Parathyroid adenoma (tissue), 2 donors: ENCODE results near the gene CLIC4.
"Not testable (repeated sequence)": the region's sequence is repeated elsewhere in the genome, so short reads cannot be mapped to it uniquely, and the experiment has no call there.

ENCODE experiments used
- H2AFZ ChIP-seq: fragments of 300-600 bp; sonication (generic); one replicate; pipeline ENCODE4 v1.7.0; 2017; ENCODE audit warnings: antibody characterized with exemption, mild to moderate bottlenecking
- H3K27ac ChIP-seq: fragments of 300-600 bp; sonication (generic); one replicate; pipeline ENCODE4 v1.7.0; 2017
- H3K27me3 ChIP-seq: fragments of 300-600 bp; sonication (generic); one replicate; pipeline ENCODE4 v1.7.0; 2017; ENCODE audit warnings: low read length; ENCODE audit not compliant: control insufficient read depth, insufficient read depth
- H3K36me3 ChIP-seq: fragments of 300-600 bp; sonication (generic); one replicate; pipeline ENCODE4 v1.7.0; 2017; ENCODE audit warnings: low read length; ENCODE audit not compliant: control insufficient read depth, insufficient read depth
- H3K4me1 ChIP-seq: fragments of 300-600 bp; sonication (generic); one replicate; pipeline ENCODE4 v1.7.0; 2017; ENCODE audit warnings: control low read depth
- H3K4me2 ChIP-seq: fragments of 300-600 bp; sonication (generic); one replicate; pipeline ENCODE4 v1.7.0; 2017; ENCODE audit warnings: low read length
- H3K4me3 ChIP-seq: fragments of 300-600 bp; sonication (generic); one replicate; pipeline ENCODE4 v1.7.0; 2017; ENCODE audit warnings: low read depth, low read length
- H3K79me2 ChIP-seq: fragments of 300-600 bp; sonication (generic); one replicate; pipeline ENCODE4 v1.7.0; 2017; ENCODE audit warnings: control low read depth
- H3K9ac ChIP-seq: fragments of 300-600 bp; sonication (generic); one replicate; pipeline ENCODE4 v1.7.0; 2017; ENCODE audit warnings: mild to moderate bottlenecking
- H3K9me3 ChIP-seq: fragments of 300-600 bp; sonication (generic); one replicate; pipeline ENCODE4 v1.7.0; 2017; ENCODE audit warnings: low read length; ENCODE audit not compliant: control insufficient read depth
- CTCF ChIP-seq: fragments of 300-600 bp; sonication (generic); IDR thresholded peaks from one replicate; pipeline ENCODE4 v1.7.0; 2017; ENCODE audit warnings: antibody characterized with exemption, mild to moderate bottlenecking
- donor health status: primary hyperparathyroidism.

CLIC4 gene

DNA sequence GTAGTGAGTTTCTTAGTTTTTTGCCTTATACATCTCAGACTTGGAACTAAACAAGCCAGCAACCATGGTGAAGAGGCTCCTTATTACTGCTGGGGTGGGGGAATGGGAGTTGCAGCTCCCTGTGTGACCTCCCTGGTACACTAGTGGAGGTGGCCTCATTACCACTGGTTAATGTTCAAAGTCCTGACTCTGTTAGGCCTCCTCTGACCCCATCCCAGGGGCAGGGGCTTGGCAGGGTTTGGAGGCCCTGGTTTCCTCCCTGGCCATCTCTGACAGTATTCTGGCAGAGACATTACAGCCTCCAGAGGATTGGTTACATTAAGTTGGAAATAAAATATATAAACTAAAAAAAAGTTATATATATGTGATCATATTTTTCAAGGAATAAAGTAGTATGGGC lies 45.2 kb downstream of the CLIC4 start:
- no peaks in the 10 kb centered on the region for H3K9me3 ChIP-seq
- H3K4me2 ChIP-seq, result no peak overlapping the region
- no peaks in the 10 kb centered on the region for H3K27me3 ChIP-seq
- no peaks in the 10 kb centered on the region for H3K79me2 ChIP-seq
- H3K9ac ChIP-seq, result no peak overlapping the region
- no peak overlapping the region for H2AFZ ChIP-seq
- H3K36me3 ChIP-seq, result no peaks in the 10 kb centered on the region
- H3K4me1 ChIP-seq, result no peaks in the 10 kb centered on the region
- TF ChIP-seq CTCF, result no peak
- no peak overlapping the region for H3K27ac ChIP-seq
- H3K4me3 ChIP-seq, result no peak overlapping the region

DNA sequence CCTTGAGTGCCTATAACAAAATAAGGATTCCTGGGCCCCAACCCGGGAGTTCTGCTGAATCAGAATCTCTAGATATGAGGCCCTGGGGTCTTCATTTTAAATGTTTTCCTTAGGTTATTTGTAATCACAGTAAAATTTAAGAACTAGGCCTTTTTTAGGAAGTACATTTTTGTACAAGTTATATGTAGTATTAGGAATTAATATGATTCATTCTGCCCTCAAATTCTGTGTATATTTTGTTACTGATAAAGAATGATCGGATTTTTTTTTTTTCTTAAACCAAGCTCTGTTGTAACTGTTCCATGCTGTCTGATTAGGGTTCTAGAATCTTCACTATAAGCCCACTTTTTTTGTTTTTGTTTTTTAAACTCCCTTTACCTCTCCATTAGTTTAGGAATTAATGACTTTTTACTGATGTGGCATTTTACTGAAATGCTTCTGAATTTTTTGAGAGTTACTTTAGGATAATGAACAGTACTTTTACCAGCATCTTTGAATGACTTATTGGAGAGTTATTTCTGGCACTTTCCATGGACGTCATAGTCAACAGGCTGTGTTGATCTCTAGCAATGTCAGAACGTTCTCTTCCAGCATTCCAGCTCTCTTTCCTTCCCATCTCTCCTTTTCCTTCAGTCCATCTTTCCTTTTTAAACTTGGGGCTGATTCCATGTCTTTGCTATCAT lies 48.3 kb downstream of the CLIC4 start:
- Histone ChIP-seq H3K36me3 (no peaks in the 10 kb centered on the region), H3K4me1 (no peaks in the 10 kb centered on the region), H3K4me3 (no peak overlapping the region), H3K9me3 (no peaks in the 10 kb centered on the region), H3K27me3 (no peaks in the 10 kb centered on the region), H3K9ac (no peak overlapping the region), H3K27ac (no peak overlapping the region), H3K79me2 (no peaks in the 10 kb centered on the region), H3K4me2 (no peak overlapping the region), H2AFZ (no peak overlapping the region)
- TF ChIP-seq CTCF, result no peak

- H2AFZ ChIP-seq, H3K27me3 ChIP-seq, H3K27ac ChIP-seq, H3K79me2 ChIP-seq, H3K9ac ChIP-seq, H3K4me3 ChIP-seq, H3K9me3 ChIP-seq, H3K4me2 ChIP-seq, H3K4me1 ChIP-seq, H3K36me3 ChIP-seq: not testable (repeated sequence)
These were observed 48.9 kb downstream of the CLIC4 start for GRCh38 chr1:24794130-24794502.

DNA sequence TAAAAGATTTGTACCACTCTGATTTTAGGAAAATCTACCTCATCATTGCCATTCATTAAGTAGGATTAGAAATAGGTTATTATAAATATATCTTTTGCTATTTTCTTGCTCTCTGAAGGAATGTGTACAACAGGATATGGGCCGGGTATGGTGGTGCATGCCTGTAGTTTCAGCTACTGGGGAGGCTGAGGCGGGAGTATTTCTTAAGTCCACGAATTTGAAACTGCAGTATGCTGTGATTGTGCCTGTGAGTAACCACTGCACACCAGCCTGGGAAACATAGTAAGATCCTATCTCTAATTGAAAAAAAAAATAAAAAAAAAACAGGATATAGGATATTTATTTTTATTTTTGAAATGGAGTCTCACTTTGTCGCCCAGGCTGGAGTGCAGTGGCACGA lies 50.0 kb downstream of the CLIC4 start:
- H3K36me3 ChIP-seq, result no peaks in the 10 kb centered on the region
- H3K9ac ChIP-seq, result no peak overlapping the region
- no peak overlapping the region for H2AFZ ChIP-seq
- no peak overlapping the region for H3K27ac ChIP-seq
- no peak for TF ChIP-seq CTCF
- no peak overlapping the region for H3K4me3 ChIP-seq
- no peaks in the 10 kb centered on the region for H3K27me3 ChIP-seq
- H3K9me3 ChIP-seq, result no peaks in the 10 kb centered on the region
- H3K79me2 ChIP-seq, result no peaks in the 10 kb centered on the region
- H3K4me2 ChIP-seq, result no peak overlapping the region
- no peaks in the 10 kb centered on the region for H3K4me1 ChIP-seq

DNA sequence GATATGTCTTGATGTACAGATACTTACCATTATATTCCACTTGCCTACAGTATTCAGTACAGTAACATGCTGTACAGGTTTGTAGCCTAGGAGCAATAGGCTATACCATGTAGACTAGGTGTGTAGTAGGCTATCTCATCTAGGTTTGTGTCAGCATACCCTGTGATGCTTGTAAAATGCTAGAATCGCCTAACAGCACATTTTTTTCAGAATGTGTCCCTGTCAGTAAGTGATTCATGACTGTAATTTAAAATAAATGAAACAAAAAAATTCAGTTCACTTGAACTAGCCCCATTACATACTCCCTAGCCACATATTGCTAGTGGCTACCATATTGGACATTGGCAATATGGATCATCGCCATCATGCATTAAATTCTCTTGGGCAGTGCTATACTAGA lies 51.3 kb downstream of the CLIC4 start:
- no peak overlapping the region for H3K9ac ChIP-seq
- no peaks in the 10 kb centered on the region for H3K4me1 ChIP-seq
- no peak overlapping the region for H3K4me3 ChIP-seq
- H3K9me3 ChIP-seq, result no peaks in the 10 kb centered on the region
- no peak overlapping the region for H3K27ac ChIP-seq
- H3K36me3 ChIP-seq, result no peaks in the 10 kb centered on the region
- no peak overlapping the region for H2AFZ ChIP-seq
- no peak for TF ChIP-seq CTCF
- H3K79me2 ChIP-seq, result no peaks in the 10 kb centered on the region
- H3K4me2 ChIP-seq, result no peak overlapping the region
- H3K27me3 ChIP-seq, result no peaks in the 10 kb centered on the region

GRCh38 chr1:24799242-24799641 lies 54.0 kb downstream of the CLIC4 start:
- not testable (repeated sequence) for H3K27me3 ChIP-seq, H3K4me3 ChIP-seq, H3K4me2 ChIP-seq, H2AFZ ChIP-seq, H3K4me1 ChIP-seq, H3K36me3 ChIP-seq, H3K27ac ChIP-seq, H3K9ac ChIP-seq, H3K79me2 ChIP-seq, H3K9me3 ChIP-seq
